Measurements from ENCODE around the gene VWF. TPM values are rescaled to one million over a fixed set of nuclear protein-coding genes. Genes with fewer than 3 reads are reported as not detected.

Gene VWF
- total and polyA plus RNA-seq, 2 of the 13 experiments (the other 11 are each of a cell fraction or from before 2014, with no cell fraction given): 0.20 to 0.25 TPM

DNA sequence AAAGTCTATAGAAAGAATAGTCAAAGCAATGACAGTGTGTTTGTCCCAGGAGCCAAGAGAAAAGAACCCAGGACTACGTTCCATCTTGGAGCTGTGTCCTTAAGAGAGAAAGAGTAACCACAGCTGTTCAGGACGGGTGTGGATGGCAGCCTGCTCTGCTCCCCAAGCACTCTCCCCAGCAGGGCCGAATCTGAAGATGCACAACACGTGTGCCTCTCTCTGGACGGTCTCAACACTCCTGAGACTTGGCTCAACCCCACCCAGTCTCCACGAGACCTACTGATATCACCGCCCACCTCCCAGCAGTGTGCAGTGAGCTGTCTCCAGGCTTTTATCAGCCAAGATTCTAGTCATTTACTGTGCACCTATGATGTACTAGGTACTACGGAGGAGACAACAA lies 152.1 kb downstream of the VWF start (continued):
- no peak for TF ChIP-seq HNRNPLL (IDR thresholded peaks at IDR 0.05; ENCODE audit: low read depth, low read length, poor library complexity, severe bottlenecking)
- no peak for TF ChIP-seq BRD4 (CRISPR knock-in tag; IDR thresholded peaks at IDR 0.05)
- no peak for TF ChIP-seq CENPX (CRISPR knock-in tag; IDR thresholded peaks at IDR 0.05)
- no peak for TF ChIP-seq TBX3 (IDR thresholded peaks at IDR 0.05; ENCODE audit: borderline replicate concordance)
- TF ChIP-seq ZNF7 (CRISPR knock-in tag; IDR thresholded peaks at IDR 0.05): no peak
- no peak for TF ChIP-seq ZBTB7A (CRISPR knock-in tag; IDR thresholded peaks at IDR 0.05)

DNA sequence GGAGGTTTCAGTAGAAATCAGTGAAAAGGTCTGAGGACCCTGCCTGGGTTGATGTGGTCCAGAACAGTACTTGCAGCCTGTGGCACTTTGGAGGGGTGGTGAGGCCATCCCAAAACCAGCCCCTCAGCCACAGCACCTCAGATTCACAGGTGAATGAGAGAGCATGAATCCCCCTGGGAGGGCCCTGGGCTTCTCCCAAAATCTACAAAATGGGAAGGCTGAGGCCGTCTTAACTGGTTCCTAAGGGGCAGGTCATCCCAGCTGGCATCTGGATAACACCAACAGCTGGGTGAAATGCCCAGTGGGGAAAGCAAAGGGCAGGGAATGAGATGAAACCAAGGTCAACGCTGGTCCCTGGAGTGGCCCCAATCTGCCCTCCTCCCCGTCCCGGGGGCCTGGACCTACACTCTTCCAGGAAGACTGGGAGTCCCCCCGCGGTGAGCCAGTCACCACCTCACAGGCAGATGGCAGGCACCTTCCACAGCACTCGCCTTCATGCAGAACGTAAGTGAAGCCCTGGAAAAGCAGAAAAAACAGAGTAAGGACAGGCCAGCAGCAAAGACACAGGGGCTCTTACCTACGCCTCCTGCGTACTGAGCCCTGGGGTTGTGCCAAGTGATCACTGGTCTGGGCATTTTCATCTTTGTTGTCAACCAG lies 153.1 kb downstream of the VWF start:
- H3K4me3 ChIP-seq (replicated peaks in 1 of 3; ENCODE audit: insufficient read depth in 1 of 3, low read depth in 2 of 3, low read length in 3 of 3): no peak overlapping the region
- intact Hi-C loops (cut with micrococcal nuclease; ENCODE audit: unreplicated experiment): no loop called here
- ChIA-PET CTCF (ENCODE audit: low intra/inter-chr PET ratio, low total read pairs) (no interaction called here), POLR2A (no interaction called here)
- H3K36me3 ChIP-seq (replicated peaks in 1 of 2; ENCODE audit: control insufficient read depth in 1 of 2, insufficient read depth in 2 of 2, low read length in 2 of 2): no peaks in the 10 kb centered on the region
- no peak overlapping the region for H2AFZ ChIP-seq (ENCODE audit: low read length)
- FAIRE-seq (no peak), DNase-seq (ENCODE audit: low spot score) (no peak), ATAC-seq (no peak)
- 34% methylated on average over 8 of the region's 10 CpGs for WGBS (ENCODE audit: low lambda C conversion rate)
- H4K20me1 ChIP-seq (ENCODE audit: insufficient read depth, low read length): no peaks in the 10 kb centered on the region
- BruUV-seq (replicated peaks): no TSS peak
- H3K4me2 ChIP-seq (ENCODE audit: low read depth, low read length): no peak overlapping the region
- no peak overlapping the region for H3K9ac ChIP-seq (ENCODE audit: insufficient read depth, low read depth, low read length)
- no peaks in the 10 kb centered on the region for H3K79me2 ChIP-seq (ENCODE audit: insufficient read depth, low read length)
- no peak overlapping the region for H3K27ac ChIP-seq (ENCODE audit: extremely low read length, insufficient read depth, low read length)
- in situ Hi-C loops (cut with HindIII; ENCODE audit: extremely low pct_ligation_motif_present, low pct_unique_long_range_greater_than_20kb): no loop called here
- no peaks in the 10 kb centered on the region for H3K9me3 ChIP-seq (ENCODE audit: low read length)
- H3K27me3 ChIP-seq (ENCODE audit: control insufficient read depth in 1 of 2, insufficient read depth in 2 of 2, low read length in 2 of 2): peaks cover 3 to 14% of the 10 kb centered on the region in 2 experiments; a peak in 3 of 5 replicates
- H3K4me1 ChIP-seq (ENCODE audit: insufficient read depth, low read length): no peaks in the 10 kb centered on the region
- TF ChIP-seq TCF12 (IDR thresholded peaks at IDR 0.05) (no peak), TCF12 (CRISPR knock-in tag; IDR thresholded peaks at IDR 0.05) (no peak), ZNF607 (CRISPR knock-in tag; IDR thresholded peaks at IDR 0.05; ENCODE audit: borderline replicate concordance) (no peak), ZNF782 (CRISPR knock-in tag; IDR thresholded peaks at IDR 0.05; ENCODE audit: borderline replicate concordance) (no peak), ZNF652 (CRISPR knock-in tag; IDR thresholded peaks at IDR 0.05; ENCODE audit: borderline replicate concordance, low read depth) (no peak), NFKBIZ (CRISPR knock-in tag; IDR thresholded peaks at IDR 0.05) (no peak), CHD2 (IDR thresholded peaks at IDR 0.05; ENCODE audit: low read depth, low read length) (no peak), HMG20B (CRISPR knock-in tag; conservative IDR thresholded peaks at IDR 0.05) (no peak)
- TF ChIP-seq, protein P1, sequence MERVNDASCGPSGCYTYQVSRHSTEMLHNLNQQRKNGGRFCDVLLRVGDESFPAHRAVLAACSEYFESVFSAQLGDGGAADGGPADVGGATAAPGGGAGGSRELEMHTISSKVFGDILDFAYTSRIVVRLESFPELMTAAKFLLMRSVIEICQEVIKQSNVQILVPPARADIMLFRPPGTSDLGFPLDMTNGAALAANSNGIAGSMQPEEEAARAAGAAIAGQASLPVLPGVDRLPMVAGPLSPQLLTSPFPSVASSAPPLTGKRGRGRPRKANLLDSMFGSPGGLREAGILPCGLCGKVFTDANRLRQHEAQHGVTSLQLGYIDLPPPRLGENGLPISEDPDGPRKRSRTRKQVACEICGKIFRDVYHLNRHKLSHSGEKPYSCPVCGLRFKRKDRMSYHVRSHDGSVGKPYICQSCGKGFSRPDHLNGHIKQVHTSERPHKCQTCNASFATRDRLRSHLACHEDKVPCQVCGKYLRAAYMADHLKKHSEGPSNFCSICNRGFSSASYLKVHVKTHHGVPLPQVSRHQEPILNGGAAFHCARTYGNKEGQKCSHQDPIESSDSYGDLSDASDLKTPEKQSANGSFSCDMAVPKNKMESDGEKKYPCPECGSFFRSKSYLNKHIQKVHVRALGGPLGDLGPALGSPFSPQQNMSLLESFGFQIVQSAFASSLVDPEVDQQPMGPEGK (CRISPR knock-in tag; IDR thresholded peaks at IDR 0.05): no peak

Measured in HepG2 (cell line).